DND-41 (cell line): ENCODE measurements around the gene ANKRD23.

ENCODE experiments used
- EZH2 ChIP-seq: IDR thresholded peaks from 3 replicates; pipeline ENCODE4 v1.6.1; 2012; ENCODE audit warnings: borderline replicate concordance, low read depth, mild to moderate bottlenecking, moderate library complexity, low read length, inconsistent platforms; ENCODE audit not compliant: severe bottlenecking
- TF ChIP-seq, protein P1 (sequence below): IDR thresholded peaks from 2 replicates; pipeline ENCODE4 v1.5.1; 2012; ENCODE audit warnings: borderline replicate concordance, low read length, moderate library complexity, mild to moderate bottlenecking; ENCODE audit not compliant: poor library complexity, severe bottlenecking; ENCODE audit errors: extremely low read depth

DNA sequence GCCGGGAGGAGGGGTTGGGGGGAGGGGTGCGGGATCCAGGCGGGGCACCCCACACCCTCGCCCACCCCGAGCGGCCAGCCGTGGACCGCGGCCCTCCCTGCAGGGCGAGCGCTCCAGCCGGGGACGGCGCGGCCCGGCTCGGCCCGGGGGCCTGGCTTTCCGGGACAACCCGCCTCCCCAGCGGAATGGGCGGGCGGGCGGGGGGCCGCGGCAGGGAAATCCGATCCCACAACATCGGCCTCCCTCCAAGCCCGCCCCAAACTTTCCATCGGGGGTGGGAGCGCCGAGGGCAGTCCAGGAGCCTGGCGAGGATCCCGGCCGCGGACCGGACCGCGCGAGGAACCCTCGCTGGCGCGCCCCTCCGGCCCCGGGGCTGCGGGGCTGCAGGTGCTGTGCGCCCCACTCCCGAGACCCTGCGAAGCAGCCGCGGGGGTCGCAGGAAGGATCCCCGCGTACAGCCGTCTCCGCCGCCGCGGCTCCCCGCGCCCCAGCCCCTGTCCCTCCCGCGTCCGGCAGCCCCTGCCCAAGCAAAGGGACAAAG is 25.5 kb upstream of the ANKRD23 start:
- TF ChIP-seq, protein P1, sequence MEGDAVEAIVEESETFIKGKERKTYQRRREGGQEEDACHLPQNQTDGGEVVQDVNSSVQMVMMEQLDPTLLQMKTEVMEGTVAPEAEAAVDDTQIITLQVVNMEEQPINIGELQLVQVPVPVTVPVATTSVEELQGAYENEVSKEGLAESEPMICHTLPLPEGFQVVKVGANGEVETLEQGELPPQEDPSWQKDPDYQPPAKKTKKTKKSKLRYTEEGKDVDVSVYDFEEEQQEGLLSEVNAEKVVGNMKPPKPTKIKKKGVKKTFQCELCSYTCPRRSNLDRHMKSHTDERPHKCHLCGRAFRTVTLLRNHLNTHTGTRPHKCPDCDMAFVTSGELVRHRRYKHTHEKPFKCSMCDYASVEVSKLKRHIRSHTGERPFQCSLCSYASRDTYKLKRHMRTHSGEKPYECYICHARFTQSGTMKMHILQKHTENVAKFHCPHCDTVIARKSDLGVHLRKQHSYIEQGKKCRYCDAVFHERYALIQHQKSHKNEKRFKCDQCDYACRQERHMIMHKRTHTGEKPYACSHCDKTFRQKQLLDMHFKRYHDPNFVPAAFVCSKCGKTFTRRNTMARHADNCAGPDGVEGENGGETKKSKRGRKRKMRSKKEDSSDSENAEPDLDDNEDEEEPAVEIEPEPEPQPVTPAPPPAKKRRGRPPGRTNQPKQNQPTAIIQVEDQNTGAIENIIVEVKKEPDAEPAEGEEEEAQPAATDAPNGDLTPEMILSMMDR = no peak
- TF ChIP-seq EZH2 = no peak
